Body of pancreas (tissue), 4 donors: ENCODE data around the gene FGF22. TPM values are rescaled to one million over a fixed set of nuclear protein-coding genes. Genes with fewer than 3 reads are reported as not detected.
"Not testable (repeated sequence)": the region's sequence is repeated elsewhere in the genome, so short reads cannot be mapped to it uniquely, and the experiment has no call there.

Experiments
- ATAC-seq: fragments of 150-250 bp; one replicate; pipeline ENCODE4 v1.9.1; 2016
- DNase-seq, 4 donors: peaks; one replicate each; pipeline ENCODE4 v3.0.0-alpha.2; 2019
- H3K27ac ChIP-seq, 4 donors: fragments of 200-600 bp; sonication (generic); 1 replicate in 3 of 4; 2 replicates in 1 of 4; pipeline versions ENCODE4 v1.5.1 to v1.6.1; 2016 to 2019; ENCODE audit warnings: mild to moderate bottlenecking in 1 of 4, mixed read lengths in 1 of 4, moderate library complexity in 1 of 4
- H3K27me3 ChIP-seq, 2 donors: fragments of 200-600 bp; sonication (generic); one replicate each; pipeline ENCODE4 v1.6.0; 2016; ENCODE audit warnings: mild to moderate bottlenecking in 1 of 2
- H3K36me3 ChIP-seq, 2 donors: fragments of 200-600 bp; sonication (generic); replicated peaks in 1 of 2; 2 replicates each; pipeline ENCODE4 v1.5.1; 2016; ENCODE audit warnings: low read depth in 2 of 2; ENCODE audit not compliant: insufficient read depth in 1 of 2
- H3K4me1 ChIP-seq: fragments of 200-600 bp; sonication (generic); one replicate; pipeline ENCODE4 v1.6.0; 2016
- H3K4me3 ChIP-seq, 2 donors: fragments of 200-600 bp; sonication (generic); 1 replicate in 1 of 2; 2 replicates in 1 of 2; pipeline ENCODE4 v1.5.1; 2016 to 2019
- H3K9me3 ChIP-seq, 3 donors: fragments of 200-600 bp; sonication (generic); 1 replicate in 2 of 3; 2 replicates in 1 of 3; pipeline ENCODE4 v1.5.1; 2016
- CTCF ChIP-seq, 7 experiments: fragments of 450-650 bp in 4 of 7; fragments of 200-600 bp in 3 of 7; sonication (generic) in 3 of 7; IDR thresholded peaks; one replicate each; pipeline ENCODE4 v1.5.1; 2016 to 2019; ENCODE audit warnings: antibody characterized with exemption in 7 of 7
- POLR2A ChIP-seq, 3 donors: fragments of 450-650 bp; IDR thresholded peaks; one replicate each; pipeline ENCODE4 v1.6.1; 2016; ENCODE audit warnings: antibody characterized with exemption in 3 of 3, mild to moderate bottlenecking in 2 of 3
- WGBS, 2 donors: methylation state at CpG; one replicate each; pipeline ENCODE4 v1.1.5; 2017; 5-methylcytosine and 5-hydroxymethylcytosine counted together
- intact Hi-C: fragments of 100-400 bp; cut with DNase I; formaldehyde crosslinking; loops from one replicate; pipeline ENCODE4 v1.15.1; 2023
- total RNA-seq, 2 donors: library from RNA; depleted of rRNA; stranded (reverse); fragments of >200 nt; gene quantifications; one replicate each; pipeline ENCODE4 v1.1.0, GENCODE V29; 2016

The FGF22 gene
- total RNA-seq, 2 donors from 2014 or later, result not detected

- 90 to 91% methylated on average over 10 to 18 of the region's 27 CpGs for WGBS, 2 donors
- TF ChIP-seq POLR2A (IDR thresholded peaks at IDR 0.05) (no peak), CTCF (IDR thresholded peaks at IDR 0.05) (no peak)
- no peaks in the 10 kb centered on the region for H3K9me3 ChIP-seq
- intact Hi-C loops, result no loop called here
- no peak overlapping the region for H3K4me3 ChIP-seq
- no peaks in the 10 kb centered on the region for H3K4me1 ChIP-seq
- no peak for ATAC-seq
- DNase-seq, result no peak
- peaks cover 0 to 13% of the 10 kb centered on the region in 2 donors for H3K36me3 ChIP-seq
- no peaks in the 10 kb centered on the region for H3K27me3 ChIP-seq
- no peak overlapping the region for H3K27ac ChIP-seq
These were observed 20.9 kb upstream of the FGF22 start for GRCh38 chr19:618674-619285.

DNA sequence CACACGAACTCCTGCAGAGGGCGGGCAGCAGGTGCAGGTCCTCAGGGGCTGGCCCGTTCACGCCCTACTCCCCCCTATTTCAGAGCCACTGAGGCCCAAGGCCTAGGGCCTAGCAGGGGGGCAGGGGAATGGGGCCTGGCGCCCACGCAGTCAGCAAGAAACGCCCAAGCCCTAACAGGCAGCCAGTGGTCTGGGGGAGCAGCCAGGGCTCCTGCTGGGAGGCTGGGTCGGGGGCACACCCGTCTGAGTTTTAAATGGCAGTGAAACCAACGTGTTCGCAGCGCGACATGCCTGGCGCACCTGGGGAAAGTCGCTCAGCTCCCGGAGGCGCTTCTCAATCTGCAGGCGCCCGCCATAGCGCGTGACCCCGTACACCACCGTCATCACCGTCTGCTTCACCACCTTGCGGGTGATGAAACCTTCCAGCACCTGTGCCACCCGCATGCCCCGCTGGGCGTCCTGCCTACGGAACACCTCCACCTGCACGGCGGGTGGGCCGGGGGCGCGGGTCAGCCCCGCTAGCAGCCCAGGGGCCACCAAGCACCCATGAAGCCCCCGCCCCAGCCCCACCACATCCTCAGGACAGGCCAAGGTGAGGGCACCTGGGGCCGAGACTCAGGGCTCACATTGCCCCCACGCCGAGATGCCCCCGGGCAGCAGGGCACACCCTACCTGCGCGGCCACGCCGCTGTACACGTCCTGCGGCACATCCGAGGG, 20.2 kb upstream of the FGF22 start:
- WGBS, 2 donors, result 94 to 95% methylated on average over 24 to 45 of the region's 47 CpGs
- Histone ChIP-seq H3K36me3 (peaks cover 0 to 18% of the 10 kb centered on the region in 2 donors), H3K4me3 (no peak overlapping the region), H3K9me3 (no peaks in the 10 kb centered on the region), H3K27me3 (no peaks in the 10 kb centered on the region), H3K27ac (no peak overlapping the region), H3K4me1 (no peaks in the 10 kb centered on the region)
- ATAC-seq (no peak), DNase-seq (no peak)
- intact Hi-C loops, result no loop called here
- no peak for TF ChIP-seq CTCF (IDR thresholded peaks at IDR 0.05)
- no peak for TF ChIP-seq POLR2A (IDR thresholded peaks at IDR 0.05)

- H3K4me3 ChIP-seq, result no peak overlapping the region
- TF ChIP-seq CTCF (IDR thresholded peaks at IDR 0.05) (no peak), POLR2A (IDR thresholded peaks at IDR 0.05) (no peak)
- H3K4me1 ChIP-seq, result no peaks in the 10 kb centered on the region
- H3K27ac ChIP-seq, result no peak overlapping the region
- ATAC-seq, result no peak
- no peaks in the 10 kb centered on the region for H3K27me3 ChIP-seq
- peaks cover 0 to 18% of the 10 kb centered on the region in 2 donors for H3K36me3 ChIP-seq
- 94 to 96% methylated on average over 28 to 41 of the region's 51 CpGs for WGBS, 2 donors
- H3K9me3 ChIP-seq, result no peaks in the 10 kb centered on the region
- intact Hi-C loops, result no loop called here
- DNase-seq, result no peak
These were observed 19.4 kb upstream of the FGF22 start for GRCh38 chr19:620166-620862.

GRCh38 chr19:621191-621590, 18.5 kb upstream of the FGF22 start:
- intact Hi-C loops, ATAC-seq, H3K27me3 ChIP-seq, H3K4me1 ChIP-seq, H3K9me3 ChIP-seq, DNase-seq, H3K4me3 ChIP-seq, H3K27ac ChIP-seq: not testable (repeated sequence)
- 96 to 98% methylated on average over 19 to 21 of the region's 48 CpGs for WGBS, 2 donors
- peaks cover 0 to 18% of the 10 kb centered on the region in 2 donors for H3K36me3 ChIP-seq

GRCh38 chr19:621819-622218, 17.9 kb upstream of the FGF22 start:
- WGBS, 2 donors, result 95 to 100% methylated on average over 2 to 19 of the region's 24 CpGs
- Histone ChIP-seq H3K27me3 (no peaks in the 10 kb centered on the region), H3K4me3 (no peak overlapping the region), H3K27ac (no peak overlapping the region), H3K4me1 (no peaks in the 10 kb centered on the region), H3K9me3 (no peaks in the 10 kb centered on the region), H3K36me3 (peaks cover 0 to 18% of the 10 kb centered on the region in 2 donors)
- ATAC-seq (no peak), DNase-seq (no peak)
- TF ChIP-seq CTCF (IDR thresholded peaks at IDR 0.05), result no peak
- TF ChIP-seq POLR2A (IDR thresholded peaks at IDR 0.05), result no peak
- intact Hi-C loops, result no loop called here
